Measurements from ENCODE around the gene BST1.

The BST1 gene

GRCh38 chr4:15714646-15715435 is 12.0 kb downstream of the BST1 start:
- TF ChIP-seq REST (IDR thresholded peaks at IDR 0.05; ENCODE audit: insufficient replicate concordance, low read depth) (no peak), GABPA (IDR thresholded peaks at IDR 0.05; ENCODE audit: low read depth) (no peak)
- DNase-seq (ENCODE audit: low read depth in 1 of 2, low spot score in 1 of 2) = no peak
- Histone ChIP-seq H3K27me3 (ENCODE audit: insufficient read depth, poor library complexity, severe bottlenecking) (no peaks in the 10 kb centered on the region), H3K4me3 (replicated peaks; ENCODE audit: insufficient read depth, low read length) (no peak overlapping the region), H3K27ac (replicated peaks) (no peak overlapping the region)

GRCh38 chr4:15716115-15716514 is 13.2 kb downstream of the BST1 start:
- TF ChIP-seq CTCF (IDR thresholded peaks at IDR 0.05; ENCODE audit: insufficient read depth, low read length) = no peak
- TF ChIP-seq SPI1 (IDR thresholded peaks at IDR 0.05; ENCODE audit: borderline replicate concordance, low read depth) = no peak
- DNase-seq (ENCODE audit: low read depth in 1 of 2, low spot score in 1 of 2) = no peak
- H3K27ac ChIP-seq (replicated peaks) = no peak overlapping the region

GRCh38 chr4:15717086-15717485 is 14.2 kb downstream of the BST1 start:
- no peak overlapping the region for H3K4me3 ChIP-seq (replicated peaks; ENCODE audit: insufficient read depth, low read length)
- H3K27ac ChIP-seq (replicated peaks) = no peak overlapping the region
- no peaks in the 10 kb centered on the region for H3K27me3 ChIP-seq (ENCODE audit: insufficient read depth, poor library complexity, severe bottlenecking)
- DNase-seq (ENCODE audit: low read depth in 1 of 2, low spot score in 1 of 2) = no peak
- no peak for TF ChIP-seq GABPA (IDR thresholded peaks at IDR 0.05; ENCODE audit: low read depth)
- no peak for TF ChIP-seq REST (IDR thresholded peaks at IDR 0.05; ENCODE audit: insufficient replicate concordance, low read depth)
- TF ChIP-seq POLR2AphosphoS5 (IDR thresholded peaks at IDR 0.05; ENCODE audit: low read depth) = no peak
- no peak for TF ChIP-seq CTCF (IDR thresholded peaks at IDR 0.05; ENCODE audit: insufficient read depth, low read length)
- TF ChIP-seq SPI1 (IDR thresholded peaks at IDR 0.05; ENCODE audit: borderline replicate concordance, low read depth) = no peak

More at GRCh38 chr4:15716115-15716514, 13.2 kb downstream of the BST1 start:
- Histone ChIP-seq H3K4me3 (replicated peaks; ENCODE audit: insufficient read depth, low read length) (no peak overlapping the region), H3K27me3 (ENCODE audit: insufficient read depth, poor library complexity, severe bottlenecking) (no peaks in the 10 kb centered on the region)

- no peaks in the 10 kb centered on the region for H3K27me3 ChIP-seq (ENCODE audit: insufficient read depth, poor library complexity, severe bottlenecking)
- TF ChIP-seq REST (IDR thresholded peaks at IDR 0.05; ENCODE audit: insufficient replicate concordance, low read depth) (no peak), SPI1 (IDR thresholded peaks at IDR 0.05; ENCODE audit: borderline replicate concordance, low read depth) (no peak), POLR2AphosphoS5 (IDR thresholded peaks at IDR 0.05; ENCODE audit: low read depth) (no peak)
- H3K4me3 ChIP-seq (replicated peaks; ENCODE audit: insufficient read depth, low read length) = no peak overlapping the region
- no peak for DNase-seq (ENCODE audit: low read depth in 1 of 2, low spot score in 1 of 2)
- H3K27ac ChIP-seq (replicated peaks) = peak overlapping the region; percentile 19; the same call in 1 of the 2 replicates
Observed at GRCh38 chr4:15717657-15718416, 15.0 kb downstream of the BST1 start.

Data from HL-60 (cell line).